SK-N-MC (cell line): ENCODE data around the gene TBL3.
A peak's percentile ranks its signal among the peaks of the same experiment; 100 is the strongest.

ENCODE experiments used
- EZH2 ChIP-seq: fragments of 200-600 bp; sonication (generic); IDR thresholded peaks from one replicate; pipeline ENCODE4 v1.6.1; 2017; ENCODE audit warnings: antibody characterized with exemption
- POLR2AphosphoS5 ChIP-seq: IDR thresholded peaks from 2 replicates; pipeline ENCODE4 v1.6.1; 2012; ENCODE audit warnings: mild to moderate bottlenecking, low read depth, low read length, borderline replicate concordance

GRCh38 chr16:1959269-1960039 is 12.4 kb upstream of the TBL3 start, which contains the start of gene NDUFB10:
- TF ChIP-seq EZH2 (no peak), POLR2AphosphoS5 (peak; percentile 85; the same call in 1 of the 2 replicates)
